ENCODE measurements around the gene LMAN2.

Gene LMAN2

DNA sequence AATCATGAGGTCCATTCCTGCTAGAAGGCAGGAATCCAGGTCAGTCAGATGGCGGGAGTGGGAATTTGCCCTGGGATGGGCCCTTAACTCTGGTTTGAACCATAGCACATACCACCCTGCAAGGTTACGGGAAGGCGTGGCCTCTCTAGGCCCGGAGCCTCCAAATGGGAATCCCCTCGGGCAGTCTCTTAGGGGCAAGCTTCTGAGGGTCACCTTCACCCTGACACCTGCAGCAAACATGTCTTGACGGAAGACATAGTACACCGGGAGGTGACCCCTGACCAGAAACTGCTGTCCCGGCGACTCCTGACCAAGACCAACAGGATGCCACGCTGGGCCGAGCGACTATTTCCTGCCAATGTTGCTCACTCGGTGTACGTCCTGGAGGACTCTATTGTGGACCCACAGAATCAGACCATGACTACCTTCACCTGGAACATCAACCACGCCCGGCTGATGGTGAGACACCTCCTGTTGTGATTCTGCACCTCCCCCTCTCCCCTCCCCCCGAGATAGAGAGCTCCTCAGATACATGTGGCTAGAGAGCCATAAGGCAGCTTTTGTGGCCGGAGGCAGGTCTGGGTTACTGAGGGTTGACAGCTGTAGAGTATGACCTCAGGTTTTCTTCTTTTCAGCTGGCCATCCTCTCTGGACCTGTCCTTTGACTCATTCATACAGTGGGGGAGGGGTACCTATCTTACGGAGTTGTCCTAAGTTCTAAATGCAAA, 46.9 kb downstream of the LMAN2 start:
- Histone ChIP-seq H3K36me3 (ENCODE audit: low read length) (0 out of 2 replicates have a peak, but pooled peaks cover 2% of the 10 kb centered on the region), H3K27ac (ENCODE audit: low read depth, low read length) (peak overlapping the region; percentile 58)

DNA sequence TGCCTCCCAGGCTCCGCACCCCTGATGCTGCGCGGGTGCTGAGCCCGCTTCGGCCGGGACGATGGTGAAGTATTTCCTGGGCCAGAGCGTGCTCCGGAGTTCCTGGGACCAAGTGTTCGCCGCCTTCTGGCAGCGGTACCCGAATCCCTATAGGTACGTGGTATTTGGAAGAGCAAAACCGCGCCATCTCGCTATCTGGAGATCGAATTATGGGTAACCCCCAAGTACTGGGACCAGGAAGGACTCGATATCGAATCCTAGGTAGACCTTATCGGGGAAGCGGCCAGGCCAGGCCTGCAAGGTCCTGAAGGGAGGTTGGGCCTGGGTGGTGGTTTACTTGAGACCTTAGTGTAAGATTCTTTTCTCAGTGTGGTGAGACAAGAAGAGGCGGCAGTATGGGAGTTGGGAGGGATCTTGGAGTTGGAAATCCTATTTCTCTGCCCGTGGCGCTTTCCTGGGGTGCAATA, 47.5 kb downstream of the LMAN2 start:
- peaks cover 23% of the 10 kb centered on the region for H3K79me2 ChIP-seq (ENCODE audit: insufficient read depth, low read length)
- H2AFZ ChIP-seq (ENCODE audit: low read depth, low read length, severe bottlenecking): peak overlapping the region; percentile 30
- H3K9ac ChIP-seq (ENCODE audit: low read length): peak overlapping the region; percentile 87

More for the DNA sequence above, 46.9 kb downstream of the LMAN2 start:
- H3K4me2 ChIP-seq (ENCODE audit: low read depth, low read length, poor library complexity, severe bottlenecking): peak overlapping the region; percentile 74
- no peaks in the 10 kb centered on the region for H3K27me3 ChIP-seq (ENCODE audit: low read length)
- no peaks in the 10 kb centered on the region for H3K9me3 ChIP-seq (ENCODE audit: insufficient read depth, low read length)
- TF ChIP-seq, protein P1, sequence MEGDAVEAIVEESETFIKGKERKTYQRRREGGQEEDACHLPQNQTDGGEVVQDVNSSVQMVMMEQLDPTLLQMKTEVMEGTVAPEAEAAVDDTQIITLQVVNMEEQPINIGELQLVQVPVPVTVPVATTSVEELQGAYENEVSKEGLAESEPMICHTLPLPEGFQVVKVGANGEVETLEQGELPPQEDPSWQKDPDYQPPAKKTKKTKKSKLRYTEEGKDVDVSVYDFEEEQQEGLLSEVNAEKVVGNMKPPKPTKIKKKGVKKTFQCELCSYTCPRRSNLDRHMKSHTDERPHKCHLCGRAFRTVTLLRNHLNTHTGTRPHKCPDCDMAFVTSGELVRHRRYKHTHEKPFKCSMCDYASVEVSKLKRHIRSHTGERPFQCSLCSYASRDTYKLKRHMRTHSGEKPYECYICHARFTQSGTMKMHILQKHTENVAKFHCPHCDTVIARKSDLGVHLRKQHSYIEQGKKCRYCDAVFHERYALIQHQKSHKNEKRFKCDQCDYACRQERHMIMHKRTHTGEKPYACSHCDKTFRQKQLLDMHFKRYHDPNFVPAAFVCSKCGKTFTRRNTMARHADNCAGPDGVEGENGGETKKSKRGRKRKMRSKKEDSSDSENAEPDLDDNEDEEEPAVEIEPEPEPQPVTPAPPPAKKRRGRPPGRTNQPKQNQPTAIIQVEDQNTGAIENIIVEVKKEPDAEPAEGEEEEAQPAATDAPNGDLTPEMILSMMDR (IDR thresholded peaks at IDR 0.05; ENCODE audit: insufficient read depth, low read length, poor library complexity, severe bottlenecking): no peak
- TF ChIP-seq EZH2phosphoT487 (conservative IDR thresholded peaks at IDR 0.05; ENCODE audit: low read length): no peak
- H3K9me2 ChIP-seq (replicated peaks; ENCODE audit: insufficient read depth, low read length): no peaks in the 10 kb centered on the region
- H3F3A ChIP-seq (ENCODE audit: insufficient read depth): peaks cover 51% of the 10 kb centered on the region
- no peak overlapping the region for H2AFZ ChIP-seq (ENCODE audit: low read depth, low read length, severe bottlenecking)
- no peaks in the 10 kb centered on the region for H4K20me1 ChIP-seq (ENCODE audit: low read depth, low read length)
- H3K79me2 ChIP-seq (ENCODE audit: insufficient read depth, low read length): peaks cover 23% of the 10 kb centered on the region
- H3K4me3 ChIP-seq (ENCODE audit: insufficient read depth, low read length, poor library complexity, severe bottlenecking): peak overlapping the region; percentile 77
- H3K9ac ChIP-seq (ENCODE audit: low read length): peak overlapping the region; percentile 87

DNA sequence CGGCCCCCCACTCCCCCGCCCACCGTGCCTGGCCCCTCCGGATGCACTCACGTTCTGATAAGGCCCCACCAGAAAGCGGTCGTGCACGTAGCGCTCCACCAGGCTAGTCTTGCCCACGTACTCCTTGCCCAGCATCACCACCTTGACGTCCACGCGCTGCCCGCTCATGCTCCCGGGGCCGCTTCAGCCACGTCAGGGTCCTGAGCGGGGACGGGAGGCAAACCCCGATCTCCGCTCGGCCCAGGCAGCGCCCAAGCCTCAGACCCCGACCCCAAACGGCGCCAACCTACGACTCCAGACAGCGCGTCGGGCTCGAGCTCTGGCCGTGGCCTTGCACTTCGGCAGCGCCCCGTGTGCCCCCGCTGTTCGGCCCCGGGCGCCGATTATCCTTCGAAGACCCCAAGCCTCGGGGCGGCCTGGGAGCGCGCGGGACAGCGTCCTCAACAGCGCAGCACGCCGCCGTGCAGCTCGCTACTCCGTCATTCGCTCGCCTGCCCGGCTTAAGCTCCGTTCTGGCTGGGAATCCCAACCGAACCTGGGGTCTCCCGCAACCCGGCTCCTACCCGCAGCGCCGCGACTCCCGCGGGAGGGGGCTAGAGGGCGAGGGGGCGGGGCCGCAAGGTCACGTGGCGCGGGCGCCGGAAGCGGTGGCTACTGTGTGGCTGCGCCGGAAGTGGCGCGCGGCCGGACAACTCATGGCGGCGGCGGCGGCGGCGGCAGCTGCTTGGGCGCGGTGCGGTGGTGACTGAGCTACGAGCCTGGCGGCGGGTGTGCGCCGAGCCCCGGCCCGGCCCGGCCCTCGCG, 48.1 kb downstream of the LMAN2 start, which contains the start of the genes PRELID1 and RAB24:
TSS of gene PRELID1 (plus strand) at position 679 of the 804 bp plus-strand sequence. CDS start 187 bp downstream, outside the sequence.
TSS of gene RAB24 (minus strand) at position 599 of the 804 bp plus-strand sequence. CDS start at position 168, 431 bp downstream.
- H3K4me3 ChIP-seq (ENCODE audit: insufficient read depth, low read length, poor library complexity, severe bottlenecking): peak within 1 kb of the TSS; percentile 77
- H3K9me3 ChIP-seq (ENCODE audit: insufficient read depth, low read length): no peaks in the 10 kb centered on the region
- peak within 1 kb of the TSS; percentile 75 for H3K27ac ChIP-seq (ENCODE audit: low read depth, low read length)
- H3K36me3 ChIP-seq (ENCODE audit: low read length): 0 out of 2 replicates have a peak, but pooled peaks cover 2% of the 10 kb centered on the region
- peaks cover 23% of the 10 kb centered on the region for H3K79me2 ChIP-seq (ENCODE audit: insufficient read depth, low read length)
- TF ChIP-seq, protein P1 (IDR thresholded peaks at IDR 0.05; ENCODE audit: insufficient read depth, low read length, poor library complexity, severe bottlenecking): peak; percentile 21
- TF ChIP-seq EZH2phosphoT487 (conservative IDR thresholded peaks at IDR 0.05; ENCODE audit: low read length): no peak
- no peaks in the 10 kb centered on the region for H4K20me1 ChIP-seq (ENCODE audit: low read depth, low read length)
- H3K27me3 ChIP-seq (ENCODE audit: low read length): no peaks in the 10 kb centered on the region
- peak within 1 kb of the TSS; percentile 49 for H2AFZ ChIP-seq (ENCODE audit: low read depth, low read length, severe bottlenecking)
- H3K4me2 ChIP-seq (ENCODE audit: low read depth, low read length, poor library complexity, severe bottlenecking): peak within 1 kb of the TSS; percentile 74
- H3K9ac ChIP-seq (ENCODE audit: low read length): peak within 1 kb of the TSS; percentile 87
- H3F3A ChIP-seq (ENCODE audit: insufficient read depth): peaks cover 58% of the 10 kb centered on the region
- no peaks in the 10 kb centered on the region for H3K9me2 ChIP-seq (replicated peaks; ENCODE audit: insufficient read depth, low read length)

More for the DNA sequence above, 47.5 kb downstream of the LMAN2 start:
- Histone ChIP-seq H3K27ac (ENCODE audit: low read depth, low read length) (peak overlapping the region; percentile 58), H3K9me3 (ENCODE audit: insufficient read depth, low read length) (no peaks in the 10 kb centered on the region), H3K9me2 (replicated peaks; ENCODE audit: insufficient read depth, low read length) (no peaks in the 10 kb centered on the region), H3K4me2 (ENCODE audit: low read depth, low read length, poor library complexity, severe bottlenecking) (peak overlapping the region; percentile 74), H3K27me3 (ENCODE audit: low read length) (no peaks in the 10 kb centered on the region), H3K4me3 (ENCODE audit: insufficient read depth, low read length, poor library complexity, severe bottlenecking) (peak overlapping the region; percentile 77), H4K20me1 (ENCODE audit: low read depth, low read length) (no peaks in the 10 kb centered on the region), H3K36me3 (ENCODE audit: low read length) (0 out of 2 replicates have a peak, but pooled peaks cover 2% of the 10 kb centered on the region), H3F3A (ENCODE audit: insufficient read depth) (peaks cover 52% of the 10 kb centered on the region)
- TF ChIP-seq, protein P1 (IDR thresholded peaks at IDR 0.05; ENCODE audit: insufficient read depth, low read length, poor library complexity, severe bottlenecking): no peak
- TF ChIP-seq EZH2phosphoT487 (conservative IDR thresholded peaks at IDR 0.05; ENCODE audit: low read length): no peak

Data from SU-DHL-6 (cell line).